Activated CD4-positive, alpha-beta T cell treated with anti-CD3 and anti-CD28 coated beads, Interleukin-2, amount 50 U/mL, for 48 hours (primary cell): ENCODE measurements around the gene SEC61A1.
A peak's percentile ranks its signal among the peaks of the same experiment; 100 is the strongest.

Experiments used
- DNase-seq, 2 experiments: peaks; one replicate each; pipeline ENCODE4 v3.0.0-alpha.2; 2020

SEC61A1 gene

GRCh38 chr3:128051837-128052594, at the start of gene SEC61A1:
Gene SEC61A1, plus strand, starts transcription at chr3:128052437. Its CDS starts 116 bp downstream, at chr3:128052553.
- peak; percentile 93 to 95 for DNase-seq

- DNase-seq, result no peak
Measured at GRCh38 chr3:128004661-128005060, 47.6 kb upstream of the SEC61A1 start.

- no peak for DNase-seq
Measured at GRCh38 chr3:128006061-128007032, 45.9 kb upstream of the SEC61A1 start.

GRCh38 chr3:128007033-128007424, 45.2 kb upstream of the SEC61A1 start:
- DNase-seq, result no peak

- no peak for DNase-seq
Measured at GRCh38 chr3:128009952-128010846, 42.0 kb upstream of the SEC61A1 start.

- peak; percentile 19 to 34 for DNase-seq
Measured at GRCh38 chr3:128011140-128011539, 41.1 kb upstream of the SEC61A1 start.

GRCh38 chr3:128012050-128012449, 40.2 kb upstream of the SEC61A1 start:
- no peak for DNase-seq

GRCh38 chr3:128014548-128014947, 37.7 kb upstream of the SEC61A1 start:
- DNase-seq, result no peak

- no peak for DNase-seq
Measured at GRCh38 chr3:128016502-128016901, 35.7 kb upstream of the SEC61A1 start.

GRCh38 chr3:128021768-128022372, 30.4 kb upstream of the SEC61A1 start:
- no peak for DNase-seq

GRCh38 chr3:128033102-128033501, 19.1 kb upstream of the SEC61A1 start:
- no peak for DNase-seq

- no peak for DNase-seq
Measured at GRCh38 chr3:128036119-128036518, 16.1 kb upstream of the SEC61A1 start.

GRCh38 chr3:128040041-128040440, 12.2 kb upstream of the SEC61A1 start:
- no peak for DNase-seq

- no peak for DNase-seq
Measured at GRCh38 chr3:128040660-128041059, 11.6 kb upstream of the SEC61A1 start.

- no peak for DNase-seq
Measured at GRCh38 chr3:128041344-128041743, 10.9 kb upstream of the SEC61A1 start.

- no peak for DNase-seq
Measured at GRCh38 chr3:128050597-128050996, 1.6 kb upstream of the SEC61A1 start.

GRCh38 chr3:128051459-128051836, 789 bp upstream of the SEC61A1 start:
- no peak for DNase-seq

GRCh38 chr3:128052595-128053351, 536 bp downstream of the SEC61A1 start:
- DNase-seq, result no peak

GRCh38 chr3:128053614-128054013, 1.4 kb downstream of the SEC61A1 start:
- DNase-seq, result no peak

- no peak for DNase-seq
Measured at GRCh38 chr3:128054367-128054766, 2.1 kb downstream of the SEC61A1 start.

GRCh38 chr3:128056258-128056657, 4.0 kb downstream of the SEC61A1 start:
- DNase-seq, result no peak
